ENCODE measurements around the gene CCDC77.
"Not testable (repeated sequence)": the region's sequence is repeated elsewhere in the genome, so short reads cannot be mapped to it uniquely, and the experiment has no call there.

Gene CCDC77

DNA sequence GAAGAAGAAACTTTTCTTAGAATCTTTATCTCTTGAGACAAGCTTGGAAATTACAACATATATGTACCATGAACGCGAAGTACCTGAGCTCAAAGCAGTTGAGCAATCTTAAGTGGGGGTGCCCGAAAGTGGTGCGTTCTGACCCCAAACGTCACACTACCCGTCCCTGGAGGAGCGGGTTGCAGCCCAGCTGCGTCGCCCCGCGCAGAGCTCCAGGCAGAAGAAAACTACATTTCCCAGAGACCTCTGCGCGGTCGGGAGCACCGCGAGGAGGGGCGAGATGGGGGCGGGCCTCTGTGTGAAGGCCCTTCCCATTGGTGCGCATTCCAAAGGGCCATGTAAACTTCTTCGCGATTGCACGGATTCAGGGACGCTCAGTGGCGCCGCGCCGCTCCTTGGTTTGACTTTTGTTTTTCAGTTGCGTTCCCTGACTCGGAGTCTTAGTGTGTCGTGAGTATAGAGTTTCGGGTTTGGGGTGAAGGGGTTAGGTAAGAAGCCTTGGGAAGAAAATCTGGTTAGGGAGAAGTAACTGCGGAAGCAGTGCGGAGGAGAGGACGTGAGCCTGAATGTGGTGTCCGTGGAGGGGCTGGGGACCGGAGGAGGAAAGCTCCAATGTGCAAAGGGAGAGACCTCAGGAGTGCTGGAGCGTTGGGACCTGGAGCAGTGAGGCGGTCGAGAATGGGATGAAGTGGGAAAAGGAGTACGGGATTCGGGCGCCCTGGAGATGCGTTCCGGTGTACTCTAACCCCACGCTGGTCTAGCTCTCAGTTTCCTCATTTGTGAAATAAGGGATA lies at the start of gene CCDC77:
Gene CCDC77 (plus strand): TSS at position 410 of the 794 bp plus-strand sequence. CDS start 7,740 bp downstream, outside the sequence.
- Histone ChIP-seq H3K4me3 (peak within 1 kb of the TSS; percentile 76), H3K27ac (peak within 1 kb of the TSS; percentile 53 to 72)
- DNase-seq (ENCODE audit: low spot score) = peak; percentile 94
- TF ChIP-seq, protein P1, sequence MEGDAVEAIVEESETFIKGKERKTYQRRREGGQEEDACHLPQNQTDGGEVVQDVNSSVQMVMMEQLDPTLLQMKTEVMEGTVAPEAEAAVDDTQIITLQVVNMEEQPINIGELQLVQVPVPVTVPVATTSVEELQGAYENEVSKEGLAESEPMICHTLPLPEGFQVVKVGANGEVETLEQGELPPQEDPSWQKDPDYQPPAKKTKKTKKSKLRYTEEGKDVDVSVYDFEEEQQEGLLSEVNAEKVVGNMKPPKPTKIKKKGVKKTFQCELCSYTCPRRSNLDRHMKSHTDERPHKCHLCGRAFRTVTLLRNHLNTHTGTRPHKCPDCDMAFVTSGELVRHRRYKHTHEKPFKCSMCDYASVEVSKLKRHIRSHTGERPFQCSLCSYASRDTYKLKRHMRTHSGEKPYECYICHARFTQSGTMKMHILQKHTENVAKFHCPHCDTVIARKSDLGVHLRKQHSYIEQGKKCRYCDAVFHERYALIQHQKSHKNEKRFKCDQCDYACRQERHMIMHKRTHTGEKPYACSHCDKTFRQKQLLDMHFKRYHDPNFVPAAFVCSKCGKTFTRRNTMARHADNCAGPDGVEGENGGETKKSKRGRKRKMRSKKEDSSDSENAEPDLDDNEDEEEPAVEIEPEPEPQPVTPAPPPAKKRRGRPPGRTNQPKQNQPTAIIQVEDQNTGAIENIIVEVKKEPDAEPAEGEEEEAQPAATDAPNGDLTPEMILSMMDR (IDR thresholded peaks at IDR 0.05) = no peak

DNA sequence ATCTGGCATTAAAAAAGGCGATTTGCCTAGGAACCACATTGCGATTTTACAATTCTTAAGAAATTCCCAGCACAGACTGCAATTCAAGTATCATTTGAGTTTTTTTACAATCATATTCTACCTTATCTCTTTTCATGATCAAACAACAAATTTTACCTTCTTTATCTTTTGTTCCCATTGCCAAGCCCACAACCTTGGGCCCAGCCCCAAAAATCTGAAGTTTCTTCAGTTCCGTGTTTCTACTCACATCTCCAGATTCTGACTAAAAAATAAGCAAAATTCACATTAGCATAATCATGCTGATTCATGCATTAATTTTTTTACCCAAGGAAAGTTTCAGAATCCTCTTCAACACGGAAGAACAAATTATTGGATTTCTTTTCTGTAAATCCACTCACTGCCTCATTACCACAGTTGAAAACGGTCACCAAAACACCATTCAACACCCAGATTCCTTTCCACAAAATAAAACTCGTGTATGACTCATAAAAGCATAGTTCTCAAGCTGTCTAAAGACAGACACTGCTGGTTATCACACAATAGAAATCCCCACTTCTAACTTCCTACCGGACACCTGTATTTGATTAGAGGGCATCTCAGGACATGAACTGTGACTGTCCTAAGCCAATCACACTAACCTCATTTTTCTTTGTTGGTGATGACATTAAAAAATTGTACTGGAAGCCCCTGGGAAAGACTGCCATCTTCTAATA lies 45.0 kb upstream of the CCDC77 start:
- DNase-seq (ENCODE audit: low spot score) = no peak
- H3K27ac ChIP-seq = no peak overlapping the region
- no peak overlapping the region for H3K4me3 ChIP-seq
- TF ChIP-seq, protein P1 (IDR thresholded peaks at IDR 0.05) = no peak

DNA sequence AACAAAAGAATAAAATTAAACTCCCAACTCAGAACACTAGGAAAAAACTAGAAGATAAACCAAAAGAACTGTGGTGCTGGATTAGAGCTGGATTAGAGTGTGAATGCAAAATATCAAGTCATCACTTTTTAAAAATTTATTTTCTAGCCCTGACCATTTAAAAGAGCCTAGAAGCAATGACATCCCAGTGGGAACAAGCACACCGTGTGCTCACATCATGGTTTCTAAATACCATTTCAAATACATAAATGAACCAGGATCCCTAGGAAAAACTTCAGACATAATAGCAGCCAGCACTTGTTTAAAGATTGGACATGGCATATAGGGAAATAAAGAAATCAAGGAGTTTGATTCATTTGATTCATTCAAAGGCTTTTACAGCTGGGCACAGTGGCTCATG lies 42.4 kb upstream of the CCDC77 start:
- no peak for DNase-seq (ENCODE audit: low spot score)
- TF ChIP-seq, protein P1 (IDR thresholded peaks at IDR 0.05) = no peak
- no peak overlapping the region for H3K27ac ChIP-seq
- H3K4me3 ChIP-seq = no peak overlapping the region

DNA sequence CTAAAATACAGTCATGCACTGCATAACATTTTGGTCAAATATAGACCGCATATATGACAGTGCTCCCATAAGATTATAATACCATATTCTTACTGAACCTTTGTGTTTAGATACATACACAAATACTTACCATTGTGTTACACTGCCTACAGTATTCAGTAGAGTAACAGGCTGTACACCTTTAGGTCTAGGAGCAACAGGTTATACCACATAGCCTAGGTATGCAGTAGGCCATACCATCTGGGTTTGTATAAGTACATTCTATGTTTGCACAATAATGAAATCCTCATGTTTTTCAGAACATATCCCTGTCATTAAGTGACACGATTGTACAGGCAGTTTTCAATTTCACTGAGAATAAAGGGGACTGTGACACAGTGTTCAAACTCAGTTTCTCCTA lies 34.6 kb upstream of the CCDC77 start:
- Histone ChIP-seq H3K4me3 (no peak overlapping the region), H3K27ac (no peak overlapping the region)
- TF ChIP-seq, protein P1 (IDR thresholded peaks at IDR 0.05) = no peak
- no peak for DNase-seq (ENCODE audit: low spot score)

DNA sequence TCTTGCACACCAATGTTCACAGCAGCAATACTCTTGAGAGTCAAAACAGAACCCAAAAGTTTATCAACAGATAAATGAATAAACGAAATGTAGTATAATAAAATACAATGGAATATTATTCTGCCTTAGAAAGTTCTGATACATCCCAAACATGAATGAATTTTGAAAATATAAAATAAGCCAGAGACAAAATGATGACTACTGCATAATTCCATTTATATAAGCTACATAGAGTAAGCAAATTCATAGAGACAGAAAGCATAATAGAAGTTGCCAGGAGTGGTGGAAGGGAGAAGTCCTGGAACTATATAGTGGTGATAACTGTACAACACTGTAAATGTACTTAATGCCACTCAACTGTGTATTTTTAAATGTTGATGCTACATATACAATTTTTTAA lies 33.5 kb upstream of the CCDC77 start:
- DNase-seq (ENCODE audit: low spot score) = no peak

DNA sequence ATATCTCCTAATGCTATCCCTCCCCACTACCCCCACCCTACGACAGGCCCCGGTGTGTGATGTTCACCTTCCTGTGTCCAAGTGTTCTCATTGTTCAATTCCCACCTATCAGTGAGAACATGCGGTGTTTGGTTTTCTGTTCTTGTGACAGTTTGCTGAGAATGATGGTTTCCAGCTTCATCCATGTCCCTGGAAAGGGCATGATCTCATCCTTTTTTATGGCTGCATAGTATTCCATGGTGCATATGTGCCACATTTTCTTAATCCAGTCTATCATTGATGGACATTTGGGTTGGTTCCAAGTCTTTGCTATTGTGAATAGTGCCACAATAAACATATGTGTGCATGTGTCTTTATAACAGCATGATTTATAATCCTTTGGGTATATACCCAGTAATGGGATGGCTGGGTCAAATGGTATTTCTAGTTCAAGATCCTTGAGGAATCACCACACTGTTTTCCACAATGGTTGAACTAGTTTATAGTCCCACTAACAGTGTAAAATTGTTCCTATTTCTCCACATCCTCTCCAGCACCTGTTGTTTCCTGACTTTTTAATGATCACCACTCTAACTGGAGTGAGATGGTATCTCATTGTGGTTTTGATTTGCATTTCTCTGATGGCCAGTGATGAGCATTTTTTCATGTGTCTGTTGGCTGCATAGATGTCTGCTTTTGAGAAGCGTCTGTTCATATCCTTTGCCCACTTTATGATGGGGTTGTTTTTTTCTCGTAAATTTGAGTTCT lies 30.5 kb upstream of the CCDC77 start:
- DNase-seq (ENCODE audit: low spot score); H3K27ac ChIP-seq; H3K4me3 ChIP-seq: not testable (repeated sequence)

More for the DNA sequence above, 33.5 kb upstream of the CCDC77 start:
- H3K27ac ChIP-seq = no peak overlapping the region
- TF ChIP-seq, protein P1 (IDR thresholded peaks at IDR 0.05) = no peak
- no peak overlapping the region for H3K4me3 ChIP-seq

DNA sequence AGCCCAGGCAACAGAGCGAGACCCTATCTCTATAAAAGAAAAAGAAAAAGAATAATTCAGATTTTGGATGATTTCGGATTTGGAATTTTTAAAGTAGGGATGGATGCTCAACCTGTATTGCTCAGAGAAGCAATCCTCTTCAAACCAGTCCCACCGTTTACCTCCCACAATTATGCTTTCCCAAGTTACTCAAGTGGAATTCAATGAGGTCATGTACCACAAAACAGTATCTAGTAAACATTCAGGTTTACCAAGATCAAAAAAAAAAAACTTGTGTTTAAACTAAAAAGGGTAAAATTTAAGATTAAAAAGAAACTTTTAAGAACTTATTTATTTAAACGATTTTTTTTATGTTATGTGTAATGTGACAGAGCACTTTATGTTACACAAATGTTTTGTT lies 14.8 kb upstream of the CCDC77 start:
- no peak overlapping the region for H3K27ac ChIP-seq
- DNase-seq (ENCODE audit: low spot score) = no peak
- TF ChIP-seq, protein P1 (IDR thresholded peaks at IDR 0.05) = no peak
- peak overlapping the region; percentile 19 for H3K4me3 ChIP-seq

All from coronary artery (tissue), 2 donors.